Stimulated activated CD4-positive, alpha-beta T cell treated with anti-CD3 and anti-CD28 coated beads, Interleukin-4, amount 100 ng/mL, for 4 hours (primary cell): Measurements from ENCODE around the gene NEDD4L.
"Not testable (repeated sequence)": the region's sequence is repeated elsewhere in the genome, so short reads cannot be mapped to it uniquely, and the experiment has no call there.

Experiments
- DNase-seq, 2 experiments: peaks; one replicate each; pipeline ENCODE4 v3.0.0-alpha.2; 2020

Gene NEDD4L

GRCh38 chr18:58272779-58273435, 228.9 kb downstream of the NEDD4L start:
- DNase-seq: no peak

- DNase-seq: no peak
These were observed 231.2 kb downstream of the NEDD4L start for GRCh38 chr18:58275176-58275575.

- DNase-seq: no peak
These were observed 233.0 kb downstream of the NEDD4L start for GRCh38 chr18:58276789-58277739.

- no peak for DNase-seq
These were observed 235.6 kb downstream of the NEDD4L start for GRCh38 chr18:58279504-58280175.

- no peak for DNase-seq
These were observed 236.2 kb downstream of the NEDD4L start for GRCh38 chr18:58280191-58280590.

GRCh38 chr18:58282872-58283271, 238.8 kb downstream of the NEDD4L start:
- DNase-seq: not testable (repeated sequence)

GRCh38 chr18:58284699-58285448, 240.8 kb downstream of the NEDD4L start:
- DNase-seq: no peak

GRCh38 chr18:58285449-58286130, 241.6 kb downstream of the NEDD4L start:
- DNase-seq: no peak

GRCh38 chr18:58286632-58287352, 242.8 kb downstream of the NEDD4L start:
- no peak for DNase-seq

GRCh38 chr18:58287353-58288274, 243.6 kb downstream of the NEDD4L start:
- DNase-seq: no peak

- no peak for DNase-seq
These were observed 245.1 kb downstream of the NEDD4L start for GRCh38 chr18:58288921-58289797.

- DNase-seq: no peak
These were observed 246.2 kb downstream of the NEDD4L start for GRCh38 chr18:58290116-58290695.

GRCh38 chr18:58291131-58291530, 247.1 kb downstream of the NEDD4L start:
- no peak for DNase-seq

- DNase-seq: no peak
These were observed 248.6 kb downstream of the NEDD4L start for GRCh38 chr18:58292638-58293037.

GRCh38 chr18:58297198-58297597, 253.2 kb downstream of the NEDD4L start:
- no peak for DNase-seq

GRCh38 chr18:58298251-58299134, 254.5 kb downstream of the NEDD4L start:
- DNase-seq: no peak

GRCh38 chr18:58299135-58299473, 255.1 kb downstream of the NEDD4L start:
- DNase-seq: no peak

GRCh38 chr18:58299936-58300335, 255.9 kb downstream of the NEDD4L start:
- no peak for DNase-seq
